HEK293 (cell line): Measurements from ENCODE around the gene CCND3.

ENCODE experiments used
- CTCF ChIA-PET: fragments of 350-600 bp; formaldehyde crosslinking; extraction: SDS; loops from one replicate; lab custom pipeline; 2021; ENCODE audit warnings: antibody characterized with exemption; lab: Yijun Ruan, JAX
- POLR2A ChIA-PET: fragments of 300-600 bp; formaldehyde crosslinking; extraction: SDS; loops from one replicate; lab custom pipeline; 2020; ENCODE audit warnings: antibody characterized with exemption, inconsistent platforms; lab: Yijun Ruan, JAX
- H3K27ac ChIP-seq: fragments of 200-500 bp; sonication (Bioruptor generic); 2 replicates; pipeline ENCODE4 v1.5.1; 2014; ENCODE audit warnings: low read depth, low read length, control low read depth, inconsistent platforms; ENCODE audit errors: extremely low read depth
- H3K36me3 ChIP-seq, 2 experiments: fragments of 200-500 bp in 1 of 2; sonication (Bioruptor generic) in 1 of 2; 1 replicate in 1 of 2; 2 replicates in 1 of 2; pipeline ENCODE4 v1.5.1; 2014 to 2017; ENCODE audit warnings: inconsistent platforms in 2 of 2, low read length in 2 of 2; ENCODE audit not compliant: control insufficient read depth in 2 of 2, insufficient read depth in 1 of 2
- H3K4me1 ChIP-seq: fragments of 200-500 bp; sonication (Bioruptor generic); 2 replicates; pipeline ENCODE4 v1.5.1; 2014; ENCODE audit warnings: mild to moderate bottlenecking, low read length, inconsistent platforms; ENCODE audit not compliant: control insufficient read depth, insufficient read depth
- H3K4me3 ChIP-seq: 2 replicates; pipeline ENCODE4 v1.5.1; 2011; ENCODE audit warnings: low read depth, mild to moderate bottlenecking, control low read depth, low read length, moderate library complexity
- H3K9me3 ChIP-seq: fragments of 200-500 bp; sonication (Bioruptor generic); 2 replicates; pipeline ENCODE4 v1.5.1; 2014; ENCODE audit warnings: low read depth, low read length, inconsistent platforms; ENCODE audit not compliant: control insufficient read depth, insufficient read depth
- EGR2 ChIP-seq: fragments of 450-650 bp; formaldehyde crosslinking; IDR thresholded peaks from 2 replicates; pipeline ENCODE4 v1.5.1; 2016; ENCODE audit warnings: low read depth, missing biosample characterization, missing genetic modification characterization
- ELK4 ChIP-seq: IDR thresholded peaks from 2 replicates; pipeline ENCODE4 v1.6.1; 2011; ENCODE audit warnings: mild to moderate bottlenecking, low read depth, low read length, borderline replicate concordance
- GLI2 ChIP-seq: fragments of 450-650 bp; formaldehyde crosslinking; IDR thresholded peaks from 2 replicates; pipeline ENCODE4; 2017; ENCODE audit warnings: missing biosample characterization, missing genetic modification characterization, low read depth, borderline replicate concordance
- GLIS1 ChIP-seq: fragments of 450-650 bp; formaldehyde crosslinking; IDR thresholded peaks from 2 replicates; pipeline ENCODE4 v1.5.1; 2016; ENCODE audit warnings: missing biosample characterization, missing genetic modification characterization
- GLIS2 ChIP-seq: fragments of 450-650 bp; formaldehyde crosslinking; IDR thresholded peaks from 2 replicates; pipeline ENCODE4 v1.5.1; 2016; ENCODE audit warnings: missing biosample characterization, missing genetic modification characterization
- KLF1 ChIP-seq: fragments of 450-650 bp; formaldehyde crosslinking; IDR thresholded peaks from 2 replicates; pipeline ENCODE4 v1.5.1; 2016; ENCODE audit warnings: missing biosample characterization, missing genetic modification characterization
- KLF7 ChIP-seq: fragments of 450-650 bp; formaldehyde crosslinking; IDR thresholded peaks from 2 replicates; pipeline ENCODE4 v1.5.1; 2016; ENCODE audit warnings: missing biosample characterization, missing genetic modification characterization, borderline replicate concordance
- PRDM1 ChIP-seq: fragments of 450-650 bp; formaldehyde crosslinking; IDR thresholded peaks from 2 replicates; pipeline ENCODE4; 2016; ENCODE audit warnings: missing biosample characterization, missing genetic modification characterization
- ZNF214 ChIP-seq: fragments of 450-650 bp; formaldehyde crosslinking; IDR thresholded peaks from 2 replicates; pipeline ENCODE4 v1.5.1; 2017; ENCODE audit warnings: missing biosample characterization, mild to moderate bottlenecking, missing genetic modification characterization, borderline replicate concordance
- ZNF292 ChIP-seq: fragments of 450-650 bp; formaldehyde crosslinking; IDR thresholded peaks from 2 replicates; pipeline ENCODE4 v1.5.1; 2016; ENCODE audit warnings: low read depth, missing biosample characterization, missing genetic modification characterization, borderline replicate concordance
- ZNF366 ChIP-seq: fragments of 450-650 bp; formaldehyde crosslinking; conservative IDR thresholded peaks from 2 replicates; pipeline ENCODE4 v1.5.1; 2016; ENCODE audit warnings: missing biosample characterization, missing genetic modification characterization
- ZNF514 ChIP-seq: fragments of 450-650 bp; formaldehyde crosslinking; IDR thresholded peaks from 2 replicates; pipeline ENCODE4 v1.5.1; 2016; ENCODE audit warnings: missing biosample characterization, missing genetic modification characterization
- ZNF555 ChIP-seq: fragments of 450-650 bp; formaldehyde crosslinking; conservative IDR thresholded peaks from 2 replicates; pipeline ENCODE4 v1.5.1; 2017; ENCODE audit warnings: missing biosample characterization, mild to moderate bottlenecking, missing genetic modification characterization, inconsistent platforms
- ZNF561 ChIP-seq: fragments of 450-650 bp; IDR thresholded peaks from 2 replicates; pipeline ENCODE4 v1.5.1; 2018; ENCODE audit warnings: missing biosample characterization, missing genetic modification characterization, borderline replicate concordance
- ZNF585B ChIP-seq: fragments of 450-650 bp; formaldehyde crosslinking; IDR thresholded peaks from 2 replicates; pipeline ENCODE4 v1.5.1; 2016; ENCODE audit warnings: missing biosample characterization, missing genetic modification characterization
- ZNF600 ChIP-seq: fragments of 450-650 bp; formaldehyde crosslinking; IDR thresholded peaks from 2 replicates; pipeline ENCODE4 v1.5.1; 2016; ENCODE audit warnings: missing biosample characterization, missing genetic modification characterization
- ZNF610 ChIP-seq: fragments of 450-650 bp; formaldehyde crosslinking; IDR thresholded peaks from 2 replicates; pipeline ENCODE4 v1.5.1; 2016; ENCODE audit warnings: missing biosample characterization, missing genetic modification characterization, borderline replicate concordance
- ZNF660 ChIP-seq: fragments of 450-650 bp; IDR thresholded peaks from 2 replicates; pipeline ENCODE4 v1.5.1; 2018; ENCODE audit warnings: missing biosample characterization, mild to moderate bottlenecking, missing genetic modification characterization
- ZNF701 ChIP-seq: fragments of 450-650 bp; formaldehyde crosslinking; IDR thresholded peaks from 2 replicates; pipeline ENCODE4 v1.5.1; 2016; ENCODE audit warnings: missing biosample characterization, missing genetic modification characterization
- ZNF768 ChIP-seq: fragments of 450-650 bp; formaldehyde crosslinking; IDR thresholded peaks from 2 replicates; pipeline ENCODE4 v1.5.1; 2018; ENCODE audit warnings: missing biosample characterization, mild to moderate bottlenecking, missing genetic modification characterization
- ZSCAN16 ChIP-seq: fragments of 450-650 bp; formaldehyde crosslinking; IDR thresholded peaks from 2 replicates; pipeline ENCODE4 v1.5.1; 2016; ENCODE audit warnings: missing biosample characterization, missing genetic modification characterization

CCND3 gene

GRCh38 chr6:41914869-41915530 lies 26.6 kb downstream of the CCND3 start:
- POLR2A ChIA-PET, result no interaction called here
- peaks cover 23 to 52% of the 10 kb centered on the region in 2 experiments; a peak in 2 of 3 replicates for H3K36me3 ChIP-seq
- CTCF ChIA-PET, result interaction anchor here (0.6 to 1.9 kb wide), 6 partner anchors 11 to 130 kb away, joined by 3 to 9 read pairs (median 4); partner anchors contain the start of gene TOMM6
- H3K27ac ChIP-seq, result no peak overlapping the region
- H3K4me3 ChIP-seq, result no peak overlapping the region
- H3K9me3 ChIP-seq, result no peaks in the 10 kb centered on the region
- TF ChIP-seq ZNF555 (tag by site-specific recombination) (no peak), KLF1 (tag by site-specific recombination) (peak; percentile 69)
- peaks cover 4% of the 10 kb centered on the region for H3K4me1 ChIP-seq

- ChIA-PET CTCF (interaction anchor here (0.6 to 1.4 kb wide), 4 partner anchors 12 to 127 kb away, joined by 3 to 4 read pairs (median 4); partner anchors contain the start of gene TOMM6), POLR2A (no interaction called here)
- Histone ChIP-seq H3K9me3 (no peaks in the 10 kb centered on the region), H3K4me3 (no peak overlapping the region), H3K36me3 (peaks cover 23 to 58% of the 10 kb centered on the region in 2 experiments; a peak in 2 of 3 replicates), H3K27ac (no peak overlapping the region), H3K4me1 (no peaks in the 10 kb centered on the region)
- TF ChIP-seq GLIS2 (no peak), ZNF610 (tag by site-specific recombination) (no peak), ZNF514 (no peak), GLIS1 (tag by site-specific recombination) (no peak), ZNF600 (tag by site-specific recombination) (no peak), ZNF701 (no peak), ZNF561 (tag by site-specific recombination) (no peak), ZNF292 (tag by site-specific recombination) (no peak), ZNF366 (tag by site-specific recombination) (no peak), ZNF768 (tag by site-specific recombination) (no peak), EGR2 (no peak)
These were observed 27.3 kb downstream of the CCND3 start for GRCh38 chr6:41914343-41914742.

- H3K36me3 ChIP-seq, result peaks cover 19 to 78% of the 10 kb centered on the region in 2 experiments
- H3K27ac ChIP-seq, result no peak overlapping the region
- POLR2A ChIA-PET, result interaction anchor here (0.6 kb wide), 1 partner anchor 975 kb away, joined by 3 read pairs; no protein-coding TSS in a partner anchor
- TF ChIP-seq ELK4 (no peak), ZSCAN16 (tag by site-specific recombination) (no peak), KLF7 (tag by site-specific recombination) (no peak), PRDM1 (tag by site-specific recombination) (no peak), ZNF585B (tag by site-specific recombination) (no peak), ZNF214 (tag by site-specific recombination) (no peak), ZNF660 (no peak), GLI2 (tag by site-specific recombination) (no peak)
- CTCF ChIA-PET, result interaction anchor here (1.7 to 1.9 kb wide), 2 partner anchors 11 to 63 kb away, joined by 5 to 15 read pairs; partner anchors contain the start of genes BYSL and MED20
- H3K9me3 ChIP-seq, result no peaks in the 10 kb centered on the region
- no peak overlapping the region for H3K4me3 ChIP-seq
- H3K4me1 ChIP-seq, result no peaks in the 10 kb centered on the region
These were observed 31.9 kb downstream of the CCND3 start for GRCh38 chr6:41909727-41910126.
